Germinal center (tissue), 1 donor: Measurements from ENCODE around the gene HJURP.
A peak's percentile ranks its signal among the peaks of the same experiment; 100 is the strongest.

Source experiments
- DNase-seq: peaks from one replicate; pipeline ENCODE4 v3.0.0; 2012; ENCODE audit warnings: mixed read lengths, low spot score

The HJURP gene

DNA sequence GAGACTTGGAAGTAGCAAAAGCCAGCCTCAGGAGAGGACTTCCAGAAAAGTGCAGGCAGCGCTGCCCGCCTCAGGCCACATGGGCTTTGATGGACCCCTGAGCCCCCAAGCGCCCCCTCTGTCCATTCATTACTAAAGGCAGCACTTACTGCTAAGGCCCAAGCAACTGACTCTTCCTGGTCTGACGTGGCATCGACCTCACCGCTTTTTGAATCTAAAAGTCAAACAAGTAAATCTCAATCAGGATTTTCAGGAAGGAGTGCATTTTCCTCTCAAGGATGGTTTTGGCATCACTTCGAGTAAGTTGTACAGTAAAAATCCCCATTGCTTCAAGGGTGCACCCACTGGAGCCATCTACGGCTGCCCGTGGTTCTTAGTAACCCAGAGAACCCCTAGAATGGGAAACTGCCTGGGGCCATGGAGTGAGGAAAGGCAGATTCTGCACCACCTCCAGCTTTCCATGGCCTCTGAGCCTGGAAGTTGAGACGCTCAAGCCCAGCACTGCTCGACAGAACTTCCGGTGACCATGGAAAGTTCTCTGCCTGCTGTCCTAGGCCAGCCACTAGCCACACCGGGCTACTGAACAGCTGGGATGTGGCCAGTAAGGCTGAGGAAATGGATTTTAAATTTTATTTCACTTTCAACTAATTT lies 7.0 kb downstream of the HJURP start:
- DNase-seq = no peak

DNA sequence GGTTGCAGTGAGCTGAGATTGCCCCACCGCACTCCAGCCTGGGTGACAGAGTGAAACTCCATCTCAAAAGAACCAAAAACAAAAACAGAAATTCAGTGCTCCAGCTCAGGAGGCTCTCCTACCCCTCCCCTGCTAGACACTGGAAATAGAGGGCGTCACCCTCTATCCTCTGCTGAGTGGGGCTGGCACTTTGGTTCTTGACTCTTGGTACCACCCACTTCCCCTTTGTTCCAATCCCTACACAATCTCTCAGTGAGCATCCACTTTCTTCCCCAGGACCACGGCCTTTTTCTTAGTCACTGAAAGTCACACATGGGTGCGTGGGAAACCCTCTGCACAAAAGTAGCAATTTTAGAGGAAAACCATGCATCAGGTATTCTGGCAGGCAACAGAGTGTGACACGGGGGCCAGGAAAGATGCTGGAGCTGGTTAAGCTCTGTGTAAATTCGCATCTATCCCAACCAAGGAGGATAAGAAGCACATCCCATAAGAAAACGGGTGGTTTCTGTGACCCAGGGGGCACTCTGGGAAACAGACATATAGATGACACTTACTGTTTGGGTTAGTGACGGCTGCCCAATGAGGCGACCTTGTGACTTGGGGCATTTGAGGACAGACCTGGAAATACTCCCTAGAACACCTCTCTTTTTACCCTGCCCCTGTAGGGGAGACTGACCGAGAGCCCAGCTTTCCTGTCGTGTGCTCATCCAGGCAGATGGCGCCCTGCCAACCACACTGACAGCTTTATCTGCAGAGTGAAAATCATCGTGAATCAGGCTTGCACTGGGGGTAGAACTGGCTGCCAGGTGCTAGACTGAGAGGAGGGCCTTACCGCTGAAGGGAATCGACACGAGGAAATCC lies 7.7 kb downstream of the HJURP start:
- DNase-seq = no peak

DNA sequence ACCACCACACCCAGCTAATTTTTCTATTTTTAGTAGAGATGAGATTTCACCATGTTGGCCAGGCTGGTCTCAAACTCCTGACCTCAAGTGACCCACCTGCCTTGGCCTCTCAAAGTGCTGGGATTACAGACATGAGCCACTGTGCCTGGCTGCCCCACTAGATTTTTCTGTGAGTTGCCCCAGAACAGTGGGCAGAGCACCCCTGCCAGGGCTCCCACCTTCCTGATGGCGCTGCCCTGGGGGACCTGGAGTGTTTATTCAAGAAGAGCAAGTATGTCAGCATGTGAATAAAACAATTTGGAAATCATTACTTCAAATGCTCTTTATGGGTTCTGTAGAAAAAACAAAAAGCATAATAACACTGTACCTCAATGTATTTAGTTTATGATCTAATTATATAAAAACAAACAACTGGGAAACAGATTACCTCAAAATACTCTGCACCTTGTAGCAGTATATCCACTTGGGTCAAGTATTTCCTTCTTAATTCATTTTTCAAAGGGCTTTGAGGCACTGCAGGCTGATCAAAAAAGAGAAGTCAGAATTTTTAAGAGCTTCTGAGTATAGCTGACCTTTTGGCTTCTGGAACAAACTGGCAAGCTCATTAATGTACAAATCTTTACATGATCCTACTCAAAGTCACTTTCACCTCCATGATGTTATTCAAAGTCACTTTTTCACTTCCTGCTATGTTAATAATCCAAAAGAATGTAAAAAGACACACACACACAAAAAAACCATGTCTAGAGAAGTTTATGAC lies 8.9 kb downstream of the HJURP start:
- DNase-seq = no peak

DNA sequence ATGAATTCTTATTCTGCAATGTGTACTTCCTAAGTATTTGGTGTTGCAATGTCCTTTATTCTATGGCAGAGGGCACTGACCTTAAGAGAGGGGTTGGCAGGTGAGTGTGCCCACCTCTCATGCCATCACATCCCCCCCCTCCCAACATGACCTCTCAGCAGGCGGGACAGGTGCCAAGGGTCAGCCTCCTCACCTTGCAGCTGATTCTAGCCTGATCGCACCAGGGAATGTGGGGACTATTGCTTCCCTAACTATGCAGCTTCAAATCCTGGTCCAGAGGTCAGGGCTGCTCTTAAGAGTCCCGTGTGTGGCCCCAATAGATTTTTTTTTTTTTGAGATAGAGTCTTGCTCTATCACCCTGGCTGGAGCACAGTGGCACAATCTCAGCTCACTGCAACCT lies 9.5 kb downstream of the HJURP start:
- DNase-seq = no peak

DNA sequence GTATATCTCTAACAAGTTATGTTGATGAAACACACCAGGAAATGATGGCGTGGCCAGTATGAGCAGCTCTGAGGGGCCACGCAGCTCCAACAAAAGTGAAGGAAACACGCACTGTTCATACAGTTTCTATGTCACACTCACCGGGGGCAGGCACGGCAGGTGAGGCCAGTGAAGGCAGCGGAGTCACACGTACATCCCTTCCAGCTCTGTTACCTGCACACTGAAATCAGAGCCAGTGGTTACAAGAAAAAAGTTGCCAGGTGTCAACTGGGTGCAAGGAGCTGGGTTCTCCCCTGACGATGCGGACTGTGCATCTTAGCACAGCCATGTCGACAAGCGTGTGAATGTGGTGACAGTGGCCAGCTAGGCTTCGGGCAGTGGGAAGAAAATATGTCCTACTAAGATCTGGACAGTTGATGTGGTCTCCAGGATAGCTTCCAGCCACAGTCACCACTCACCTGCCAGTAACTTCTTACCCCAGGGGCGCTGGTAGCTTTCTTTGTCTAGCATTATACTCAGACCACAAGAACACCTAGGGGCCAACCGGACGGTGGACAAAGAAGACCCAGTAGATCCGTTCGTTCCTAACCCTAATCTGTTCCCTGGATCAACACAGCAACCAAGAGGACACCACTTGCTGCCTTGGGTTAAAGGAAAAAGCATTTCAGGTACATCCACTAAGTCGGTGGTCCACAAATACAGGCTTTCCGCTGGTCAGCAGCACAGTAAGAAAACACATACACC lies 10.1 kb downstream of the HJURP start:
- DNase-seq = no peak

DNA sequence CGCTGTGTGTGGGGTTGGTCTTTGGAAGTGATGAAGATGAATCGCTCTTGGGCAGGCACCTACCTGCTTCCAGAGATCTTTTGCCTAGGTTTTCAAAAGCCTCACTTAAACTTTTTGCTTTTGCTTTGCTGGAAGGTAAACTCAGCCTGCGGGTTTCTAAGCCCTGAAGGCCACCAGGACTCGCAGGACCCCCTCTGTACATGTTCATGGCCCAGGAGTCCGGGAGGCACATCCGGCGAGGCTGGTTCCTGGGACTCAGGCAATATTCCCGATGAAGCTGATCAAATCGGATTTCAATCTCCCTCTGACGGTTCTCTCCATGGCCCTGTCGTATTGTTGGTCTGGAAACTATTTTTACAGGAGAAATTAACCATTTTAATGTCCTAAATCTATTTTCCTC lies 13.2 kb downstream of the HJURP start:
- DNase-seq = no peak

DNA sequence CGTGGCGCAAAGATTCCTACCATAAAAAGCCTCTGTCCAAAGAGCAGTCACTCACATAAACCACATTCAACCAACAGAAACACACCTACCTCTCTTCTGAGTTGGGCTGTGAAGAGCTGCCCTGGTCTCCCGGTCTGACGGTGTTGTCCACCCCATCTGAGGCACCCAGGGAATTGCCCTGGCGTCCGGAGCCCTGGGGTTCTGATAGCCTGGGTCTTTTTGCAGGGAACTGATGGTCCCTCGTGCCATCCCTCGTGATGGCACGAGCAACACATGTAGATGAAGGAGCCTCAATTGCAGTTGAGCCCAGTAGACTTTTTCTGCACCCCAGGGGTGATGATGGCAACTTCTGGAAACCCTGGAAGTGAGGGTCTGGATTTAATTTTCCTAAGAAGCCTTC lies 13.8 kb downstream of the HJURP start:
- no peak for DNase-seq

DNA sequence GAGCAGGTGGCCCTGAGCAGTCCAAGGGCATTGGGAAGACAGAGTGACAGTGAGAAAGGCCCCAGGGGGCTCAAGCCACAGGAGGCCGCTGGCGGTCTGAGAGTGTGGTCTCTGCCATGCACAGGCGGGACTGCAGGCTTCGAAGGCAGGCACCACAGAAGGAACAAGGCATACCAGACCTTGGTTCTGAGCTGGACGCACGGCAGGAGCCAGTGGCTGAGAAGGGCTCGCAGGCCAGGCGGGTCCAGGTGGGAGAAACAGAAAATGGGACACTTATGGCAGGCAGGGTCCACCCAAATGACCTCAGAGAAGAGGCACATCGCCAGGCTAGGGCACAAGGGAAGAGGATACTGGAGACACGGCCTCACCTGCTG lies 14.9 kb downstream of the HJURP start:
- DNase-seq = no peak

DNA sequence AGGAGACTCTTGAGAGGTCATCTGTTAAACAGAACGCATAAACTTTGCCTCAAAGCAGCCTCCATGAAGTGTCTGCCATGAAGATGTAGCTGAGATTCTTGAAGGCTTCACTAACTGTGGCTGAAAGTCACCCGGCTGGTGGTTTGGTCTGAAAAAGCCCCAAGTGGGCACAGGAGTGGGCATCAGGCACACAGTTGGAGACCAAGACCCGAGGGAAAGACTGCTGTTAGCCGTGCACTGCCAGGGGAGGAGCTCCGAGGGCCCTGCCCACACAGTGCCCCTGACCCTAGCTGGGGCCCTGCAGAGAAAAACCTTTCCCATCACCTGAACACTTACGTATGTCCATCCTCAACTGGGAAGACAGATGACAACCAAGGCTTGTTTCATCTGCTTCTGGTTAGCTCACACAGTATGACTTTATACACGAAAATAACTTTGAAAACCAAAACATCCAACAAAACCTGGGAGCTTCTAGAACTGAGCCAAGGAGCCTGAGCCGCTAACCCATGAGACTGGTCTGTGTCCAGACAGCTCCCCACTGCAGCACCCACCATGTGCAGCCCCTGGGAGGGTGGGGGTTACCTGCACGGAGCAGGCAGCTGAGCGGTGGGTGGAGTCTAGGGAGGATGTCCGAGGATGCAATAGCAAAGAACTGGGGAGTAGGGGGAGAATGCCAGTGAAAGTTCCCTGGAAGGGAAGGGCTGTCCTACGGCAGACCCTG lies 15.4 kb downstream of the HJURP start:
- DNase-seq = no peak

DNA sequence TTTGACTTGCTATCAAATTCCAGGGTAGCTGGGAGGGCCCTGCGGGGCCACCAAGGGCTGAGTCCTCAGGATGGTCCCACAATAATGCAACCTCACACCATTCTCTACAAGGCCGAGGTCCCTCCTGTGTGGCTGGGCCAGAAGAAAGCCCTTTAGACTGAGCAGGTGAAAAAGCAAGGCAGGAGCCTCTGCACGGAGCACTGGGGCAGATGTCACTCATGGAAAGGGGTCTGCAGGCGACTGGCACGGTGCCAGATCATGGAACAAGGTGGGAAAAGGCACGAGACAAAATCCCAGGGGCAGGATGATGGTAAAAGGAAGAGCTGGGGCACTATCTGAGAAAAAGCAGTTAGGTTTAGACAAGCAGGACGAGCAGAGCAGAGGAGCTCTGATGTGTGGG lies 16.1 kb downstream of the HJURP start:
- no peak for DNase-seq

DNA sequence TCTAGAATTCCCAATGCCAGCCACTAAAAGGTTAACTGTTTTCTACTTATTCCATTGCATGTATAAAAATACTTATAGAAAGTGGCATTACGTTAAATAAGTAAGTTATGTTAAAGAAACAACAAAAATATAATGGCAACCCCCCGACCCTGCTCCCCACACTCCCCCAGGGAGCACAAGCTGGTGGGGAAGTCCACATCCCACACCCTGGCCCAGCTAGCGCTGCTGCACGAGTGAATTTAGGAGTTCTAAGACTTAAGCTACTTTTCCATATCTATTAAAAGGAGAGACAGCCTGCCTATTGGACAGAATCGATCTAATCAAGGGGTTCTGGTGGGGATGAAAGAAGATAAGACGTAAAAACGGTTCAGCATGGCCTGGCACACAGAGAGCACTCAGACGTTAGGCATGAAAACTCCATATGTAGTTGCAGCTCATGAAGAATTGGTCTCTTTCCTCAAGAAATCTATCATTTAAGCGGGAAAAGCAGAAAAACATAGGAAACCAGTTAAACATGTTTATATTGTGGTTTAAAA lies 16.6 kb downstream of the HJURP start:
- DNase-seq = no peak

DNA sequence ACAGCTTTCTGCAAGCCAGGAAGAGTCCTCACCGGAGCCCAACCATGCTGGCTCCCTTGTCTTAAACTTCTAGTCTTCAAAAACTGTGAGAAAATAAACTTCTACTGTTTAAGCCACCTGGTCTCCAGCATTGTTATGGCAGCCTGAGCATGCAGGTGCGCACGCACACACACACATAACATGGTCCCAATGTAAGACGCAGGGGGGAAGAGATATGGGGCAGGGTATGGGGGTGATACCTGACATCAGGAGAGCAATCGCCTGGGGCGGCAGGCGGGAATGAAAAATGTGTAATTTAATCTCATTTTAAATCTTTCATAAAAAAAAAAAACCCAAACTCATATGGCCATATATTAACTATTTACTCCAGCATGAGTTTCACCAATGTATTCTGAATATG lies 18.0 kb downstream of the HJURP start:
- DNase-seq = no peak

DNA sequence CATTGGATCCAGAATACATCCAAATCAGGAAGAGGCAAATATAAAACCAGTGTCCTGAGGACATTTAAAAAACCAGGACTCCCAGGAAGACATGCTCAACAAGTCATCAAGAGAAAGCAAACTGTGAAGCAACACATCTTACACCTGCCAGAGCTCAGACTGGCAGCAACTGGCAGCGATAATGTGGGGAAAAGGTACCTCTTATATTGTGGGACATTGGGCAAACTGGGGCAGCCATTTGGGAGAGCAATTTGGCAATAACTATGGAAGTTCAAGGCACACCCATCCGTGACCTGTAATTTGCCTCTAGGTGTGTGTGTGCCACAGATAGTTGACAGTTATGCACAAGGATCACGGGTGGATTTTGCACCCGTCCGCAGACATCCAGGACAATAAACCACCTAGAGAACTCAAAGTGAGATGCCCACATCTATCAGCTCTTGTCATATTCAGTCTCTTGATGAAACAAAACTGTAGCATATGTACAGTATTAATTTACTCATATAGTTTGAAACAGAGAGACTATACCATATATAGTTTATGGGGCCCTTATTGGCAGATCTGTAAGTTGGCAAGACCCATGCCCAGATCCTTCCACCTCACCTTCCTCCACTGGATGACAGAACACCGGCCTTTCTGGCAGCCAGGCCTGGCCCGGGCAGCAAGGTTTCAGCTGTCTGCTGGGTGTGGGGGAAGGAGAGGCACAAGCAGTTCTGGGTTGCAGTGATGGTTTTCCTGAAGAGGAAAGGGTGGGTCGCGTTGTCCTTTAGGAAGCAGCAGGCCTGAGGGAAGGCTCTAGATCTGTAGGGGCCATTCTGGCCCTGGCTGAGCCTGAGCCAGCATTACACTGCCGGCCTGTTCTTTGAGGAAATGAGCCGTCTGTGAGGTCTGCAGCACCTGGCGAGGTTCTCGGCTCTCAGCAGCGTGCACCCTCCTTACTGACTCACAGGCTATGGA lies 18.8 kb downstream of the HJURP start:
- DNase-seq = no peak

DNA sequence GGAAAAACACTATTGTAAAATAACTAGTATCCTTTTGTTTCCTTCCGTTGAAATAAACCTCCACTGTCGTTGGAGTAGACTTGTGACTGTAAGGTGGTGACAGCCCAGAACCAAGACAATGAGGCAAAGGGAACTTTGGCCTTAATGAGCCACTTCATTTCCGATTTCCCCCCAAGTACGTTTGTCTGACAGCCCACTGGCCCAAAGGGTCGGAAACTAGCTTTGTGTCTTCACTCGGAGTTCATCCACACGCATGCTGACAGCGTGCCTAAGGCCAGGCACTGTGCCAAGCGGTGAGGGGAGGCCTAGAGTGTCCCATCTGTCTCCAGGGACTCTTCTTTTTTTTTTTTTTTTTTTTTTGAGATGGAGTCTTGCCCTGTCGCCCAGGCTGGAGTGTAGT lies 21.0 kb downstream of the HJURP start:
- no peak for DNase-seq

DNA sequence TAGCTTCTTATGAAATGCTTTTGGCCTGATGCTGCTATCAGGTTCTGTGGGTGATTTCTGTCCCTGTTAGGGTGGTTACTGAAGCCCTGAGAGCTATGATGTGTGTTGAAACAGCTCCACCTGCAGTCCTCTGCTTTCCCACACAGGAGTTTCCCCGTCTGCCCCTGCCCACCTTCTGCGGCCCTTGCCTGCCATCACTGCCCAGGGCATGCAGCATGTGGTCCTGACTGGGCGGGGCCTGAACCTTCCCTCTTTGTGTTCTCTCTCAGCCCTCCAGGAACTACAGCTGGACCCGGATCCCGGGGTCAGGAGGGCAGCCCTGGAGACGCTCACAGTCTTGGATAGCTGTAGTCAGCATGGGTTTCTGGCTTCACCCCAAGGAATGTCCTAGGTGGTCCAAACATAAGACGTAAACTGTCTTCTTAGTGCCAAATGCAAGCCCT lies 21.4 kb downstream of the HJURP start:
- DNase-seq = peak; percentile 26

DNA sequence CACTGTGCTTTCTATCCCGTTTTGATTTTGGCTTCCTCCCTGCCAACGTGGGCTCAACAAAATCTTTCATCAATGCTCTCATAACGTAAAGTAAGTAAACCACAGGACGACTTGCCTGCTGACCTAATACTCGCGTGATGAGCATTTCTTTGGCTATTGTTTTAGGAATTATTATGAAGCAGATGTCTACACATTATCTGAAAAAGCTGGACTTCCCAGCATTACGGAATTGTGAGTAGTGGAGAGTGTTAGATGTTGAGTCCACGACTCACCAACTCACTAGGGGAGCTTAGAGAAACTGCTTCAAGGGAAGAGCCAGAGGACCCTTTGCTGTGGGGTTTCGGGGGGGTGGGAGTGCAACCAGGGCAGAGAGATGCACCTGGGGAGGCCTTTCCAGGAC lies 21.9 kb downstream of the HJURP start:
- no peak for DNase-seq

DNA sequence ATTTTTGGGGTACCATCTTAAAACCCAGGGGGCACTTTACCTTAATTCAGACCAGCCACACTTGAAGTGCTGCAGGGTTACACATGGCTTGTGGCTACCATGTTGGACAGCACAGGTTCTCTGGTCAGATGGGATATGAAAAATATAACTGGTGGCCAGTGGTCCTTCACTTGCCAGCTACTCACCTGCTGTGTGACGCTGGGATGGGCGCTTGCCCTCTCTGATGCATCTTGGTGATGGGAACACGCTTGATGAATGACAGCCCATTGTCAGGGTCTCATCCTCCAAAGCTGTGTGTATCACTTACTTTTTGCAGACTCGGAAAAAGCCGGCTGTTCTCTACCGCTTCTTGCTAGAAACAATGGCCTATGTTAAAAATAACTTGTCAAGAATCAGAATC lies 22.5 kb downstream of the HJURP start:
- no peak for DNase-seq

DNA sequence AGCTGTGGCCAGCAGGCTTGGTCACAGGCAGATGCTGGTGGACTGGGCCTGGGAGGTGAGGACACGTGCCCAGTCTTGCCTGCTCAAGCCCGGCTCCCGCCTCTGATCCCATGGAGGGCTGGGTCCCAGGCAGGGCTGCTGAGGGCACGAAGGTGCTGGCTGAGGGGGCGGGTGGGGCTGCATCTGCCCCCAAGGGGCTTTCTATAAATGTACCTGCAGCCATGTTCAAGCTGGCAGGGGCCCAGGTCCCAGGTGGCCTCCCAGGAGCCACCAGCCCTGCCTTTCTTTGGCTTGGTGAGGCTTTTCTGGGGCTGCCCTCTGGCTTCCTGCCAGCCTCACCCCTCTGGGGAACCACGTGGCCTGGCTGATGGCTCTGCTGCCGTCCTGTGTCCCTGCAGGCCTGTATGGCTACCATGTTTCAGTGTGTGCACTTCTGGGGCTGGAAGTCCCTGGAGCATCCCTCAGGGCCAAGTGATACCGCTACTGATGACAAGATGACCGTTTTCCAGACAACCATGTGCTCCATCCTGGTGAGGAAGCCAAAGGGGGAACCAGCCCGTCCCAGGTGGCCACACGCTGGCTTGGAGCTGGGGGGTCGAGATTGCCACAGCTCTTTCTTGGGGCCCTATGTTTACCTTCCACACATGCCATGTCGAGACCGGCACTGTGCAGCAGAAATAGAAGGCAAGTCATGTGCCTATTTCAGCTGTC lies 23.2 kb downstream of the HJURP start:
- DNase-seq = peak; percentile 21

DNA sequence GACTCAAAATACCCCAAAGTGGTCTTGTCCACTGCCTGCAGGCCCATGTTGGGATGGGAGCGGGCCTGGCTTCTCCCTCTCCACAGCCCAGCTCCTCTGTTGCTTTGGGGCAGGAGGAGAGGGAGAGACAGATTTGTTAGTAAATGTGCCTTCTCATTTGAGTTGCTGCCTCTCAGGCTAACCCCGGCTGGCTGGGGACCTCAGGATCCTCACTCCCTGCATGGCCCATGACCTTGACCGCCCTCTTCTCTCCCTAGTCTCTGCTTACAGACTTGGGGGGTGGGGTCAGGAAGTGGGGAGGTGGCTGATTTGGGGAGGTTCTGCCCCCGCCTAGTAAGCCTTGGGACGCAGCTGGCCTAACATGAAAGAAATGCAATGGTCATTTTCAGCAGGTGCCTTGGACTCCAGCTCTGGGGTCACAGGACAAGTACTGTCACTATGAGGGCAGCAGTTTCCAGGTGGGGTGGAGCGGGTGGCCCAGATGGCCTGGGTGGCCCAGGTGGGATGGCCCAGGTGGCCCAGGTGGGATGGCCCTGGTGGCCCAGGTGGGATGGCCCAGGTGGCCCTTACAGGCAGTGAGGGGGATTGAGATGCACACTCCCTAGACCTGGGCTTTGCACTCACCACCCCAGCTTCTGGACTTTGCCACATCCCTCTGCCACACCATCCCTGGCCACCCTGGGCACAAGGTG lies 24.1 kb downstream of the HJURP start:
- no peak for DNase-seq
